IMR-90 (cell line): ENCODE measurements around the gene RET. TPM values are rescaled to one million over a fixed set of nuclear protein-coding genes. Genes with fewer than 3 reads are reported as not detected.

Experiments
- ATAC-seq: fragments of 200-7000 bp; cut with Tn5 transposase; 2 replicates; pipeline ENCODE4 v1.9.1; 2020; ENCODE audit warnings: low read depth, mild to moderate bottlenecking, moderate library complexity
- BruUV-seq: library from RNA; stranded (reverse); fragments of 400-500 nt; replicated peaks from 2 replicates; lab custom pipeline; 2021; lab: Mats Ljungman, UMichigan
- CTCF ChIA-PET: fragments of 300-600 bp; formaldehyde crosslinking; extraction: SDS; loops from one replicate; lab custom pipeline; 2021; ENCODE audit warnings: antibody characterized with exemption; lab: Yijun Ruan, JAX
- POLR2A ChIA-PET: fragments of 300-600 bp; sonication (Branson Sonifier 250); formaldehyde crosslinking; loops from one replicate; lab custom pipeline; 2022; ENCODE audit warnings: antibody characterized with exemption; ENCODE audit not compliant: unreplicated experiment; lab: Charles Lee
- DNase-seq: peaks from one replicate; pipeline ENCODE4 v3.0.0; 2013
- H2AFZ ChIP-seq: replicated peaks from 2 replicates; pipeline ENCODE3; 2013; ENCODE audit warnings: low read length, mild to moderate bottlenecking; ENCODE audit not compliant: poor library complexity
- H2AK5ac ChIP-seq: 2 replicates; pipeline ENCODE4 v1.6.1; 2013; ENCODE audit warnings: low read depth, low read length, inconsistent platforms
- H2AK9ac ChIP-seq: replicated peaks from 2 replicates; pipeline ENCODE3; 2013; ENCODE audit warnings: mild to moderate bottlenecking, low read depth, low read length, moderate library complexity; ENCODE audit not compliant: poor library complexity
- H2BK120ac ChIP-seq: 2 replicates; pipeline ENCODE4 v1.6.1; 2013; ENCODE audit warnings: low read depth, low read length, inconsistent platforms
- H2BK15ac ChIP-seq: 3 replicates; pipeline ENCODE4 v1.6.1; 2013; ENCODE audit warnings: low read depth, low read length, inconsistent platforms
- H2BK20ac ChIP-seq: 2 replicates; pipeline ENCODE4 v1.6.1; 2013; ENCODE audit warnings: low read depth, mild to moderate bottlenecking, inconsistent platforms, low read length, moderate library complexity
- H2BK5ac ChIP-seq: 2 replicates; pipeline ENCODE4 v1.6.1; 2013; ENCODE audit warnings: mild to moderate bottlenecking, low read depth, low read length, inconsistent platforms; ENCODE audit not compliant: poor library complexity, severe bottlenecking
- H3K14ac ChIP-seq: replicated peaks from 2 replicates; pipeline ENCODE4 v1.6.1; 2013; ENCODE audit warnings: low read depth, low read length, inconsistent platforms
- H3K18ac ChIP-seq: 2 replicates; pipeline ENCODE4 v1.6.1; 2013; ENCODE audit warnings: low read depth, low read length, control low read depth
- H3K23ac ChIP-seq: 2 replicates; pipeline ENCODE4 v1.6.1; 2013; ENCODE audit warnings: low read depth, low read length, inconsistent platforms
- H3K27ac ChIP-seq: 2 replicates; pipeline ENCODE4 v1.5.1; 2013; ENCODE audit warnings: mild to moderate bottlenecking, control low read depth, low read length; ENCODE audit not compliant: insufficient read depth
- H3K27me3 ChIP-seq: 2 replicates; pipeline ENCODE4 v1.6.1; 2013; ENCODE audit warnings: low read length; ENCODE audit not compliant: control insufficient read depth, insufficient read depth
- H3K36me3 ChIP-seq: 2 replicates; pipeline ENCODE4 v1.6.1; 2013; ENCODE audit warnings: low read length, mixed read lengths; ENCODE audit not compliant: control insufficient read depth, insufficient read depth
- H3K4ac ChIP-seq: 2 replicates; pipeline ENCODE4 v1.6.1; 2013; ENCODE audit warnings: low read depth, low read length, inconsistent platforms
- H3K4me1 ChIP-seq: 2 replicates; pipeline ENCODE4 v1.6.1; 2013; ENCODE audit warnings: low read length, mixed read lengths; ENCODE audit not compliant: control insufficient read depth, insufficient read depth
- H3K4me2 ChIP-seq: 2 replicates; pipeline ENCODE4 v1.6.1; 2013; ENCODE audit warnings: low read depth, mild to moderate bottlenecking, control low read depth, low read length, moderate library complexity
- H3K4me3 ChIP-seq: 2 replicates; pipeline ENCODE4 v1.5.1; 2013; ENCODE audit warnings: low read depth, mild to moderate bottlenecking, control low read depth, low read length, moderate library complexity; ENCODE audit not compliant: insufficient read depth
- H3K56ac ChIP-seq: 2 replicates; pipeline ENCODE4 v1.6.1; 2013; ENCODE audit warnings: low read length, inconsistent platforms; ENCODE audit not compliant: insufficient read depth; ENCODE audit errors: extremely low read depth
- H3K79me1 ChIP-seq, 2 experiments: 2 replicates each; pipeline ENCODE4 v1.6.1; 2013; ENCODE audit warnings: low read length in 2 of 2, inconsistent platforms in 1 of 2, low read depth in 1 of 2
- H3K9ac ChIP-seq: 2 replicates; pipeline ENCODE4 v1.6.1; 2013; ENCODE audit warnings: low read depth, low read length, control low read depth
- H3K9me1 ChIP-seq: 2 replicates; pipeline ENCODE4 v1.6.1; 2013; ENCODE audit warnings: low read length, inconsistent platforms; ENCODE audit not compliant: insufficient read depth
- H3K9me3 ChIP-seq: 2 replicates; pipeline ENCODE4 v1.6.1; 2013; ENCODE audit warnings: low read length; ENCODE audit not compliant: control insufficient read depth, insufficient read depth
- H4K20me1 ChIP-seq: 2 replicates; pipeline ENCODE4 v1.6.1; 2013; ENCODE audit warnings: low read length, inconsistent platforms; ENCODE audit not compliant: insufficient read depth
- H4K5ac ChIP-seq: 2 replicates; pipeline ENCODE4 v1.6.1; 2013; ENCODE audit warnings: mild to moderate bottlenecking, low read depth, low read length, control low read depth
- H4K8ac ChIP-seq, 2 experiments: 2 replicates each; pipeline ENCODE4 v1.6.1; 2013; ENCODE audit warnings: low read depth in 2 of 2, low read length in 2 of 2, control low read depth in 1 of 2, inconsistent platforms in 1 of 2
- H4K91ac ChIP-seq: 2 replicates; pipeline ENCODE4 v1.6.1; 2013; ENCODE audit warnings: low read depth, low read length, inconsistent platforms; ENCODE audit not compliant: insufficient read depth
- BHLHE40 ChIP-seq: fragments of 150-350 bp; IDR thresholded peaks from 2 replicates; pipeline ENCODE4 v1.6.1; 2016; ENCODE audit warnings: mild to moderate bottlenecking, low read depth, low read length
- CEBPB ChIP-seq: IDR thresholded peaks from 2 replicates; pipeline ENCODE4 v1.6.1; 2012; ENCODE audit warnings: low read depth, low read length, improper control_type of control experiment
- CHD1 ChIP-seq: IDR thresholded peaks from 2 replicates; pipeline ENCODE4 v1.6.1; 2012; ENCODE audit warnings: low read depth, low read length, improper control_type of control experiment
- CTCF ChIP-seq: conservative IDR thresholded peaks from 2 replicates; pipeline ENCODE4 v1.5.1; 2012; ENCODE audit warnings: mild to moderate bottlenecking, low read depth, low read length, improper control_type of control experiment
- ELK1 ChIP-seq: fragments of 150-350 bp; IDR thresholded peaks from 2 replicates; pipeline ENCODE4 v1.6.1; 2016; ENCODE audit warnings: low read depth, mild to moderate bottlenecking, low read length, moderate library complexity, borderline replicate concordance
- FOS ChIP-seq: fragments of 150-350 bp; IDR thresholded peaks from 2 replicates; pipeline ENCODE4 v1.6.1; 2016; ENCODE audit warnings: low read depth, low read length
- MAFK ChIP-seq: IDR thresholded peaks from 2 replicates; pipeline ENCODE4 v1.6.1; 2012; ENCODE audit warnings: low read depth, low read length, improper control_type of control experiment
- MAZ ChIP-seq: IDR thresholded peaks from 2 replicates; pipeline ENCODE4 v1.6.1; 2012; ENCODE audit warnings: low read depth, mild to moderate bottlenecking, low read length, improper control_type of control experiment, moderate library complexity, borderline replicate concordance
- POLR2A ChIP-seq: IDR thresholded peaks from 2 replicates; pipeline ENCODE4 v1.6.1; 2012; ENCODE audit warnings: mild to moderate bottlenecking, low read depth, low read length
- RAD21 ChIP-seq: IDR thresholded peaks from 2 replicates; pipeline ENCODE4 v1.6.1; 2012; ENCODE audit warnings: low read length, improper control_type of control experiment
- RCOR1 ChIP-seq: IDR thresholded peaks from 2 replicates; pipeline ENCODE4 v1.6.1; 2012; ENCODE audit warnings: mild to moderate bottlenecking, low read length, improper control_type of control experiment; ENCODE audit not compliant: insufficient replicate concordance
- RFX5 ChIP-seq: IDR thresholded peaks from 2 replicates; pipeline ENCODE4 v1.8.0; 2012; ENCODE audit warnings: low read depth, mild to moderate bottlenecking, low read length, moderate library complexity
- WGBS, 2 experiments: methylation state at CpG; one replicate each; pipeline versions ENCODE4 v1.1.5 to v1.1.7; 2013; ENCODE audit warnings: missing lambda C conversion rate in 2 of 2; ENCODE audit not compliant: insufficient read length in 1 of 2; ENCODE audit errors: extremely low coverage in 2 of 2; 5-methylcytosine and 5-hydroxymethylcytosine counted together
- dilution Hi-C: fragments of 300-500 bp; cut with HindIII; formaldehyde crosslinking; loops from one replicate; pipeline ENCODE4 v1.14.3; 2018; ENCODE audit warnings: low sequenced_read_pairs; ENCODE audit not compliant: unreplicated experiment
- in situ Hi-C: fragments of 300-500 bp; cut with MboI; formaldehyde crosslinking; loops from 3 replicates; pipeline ENCODE4 v1.14.3; 2019; ENCODE audit warnings: low sequenced_read_pairs, inconsistent platforms, mixed read lengths
- intact Hi-C: fragments of 100-400 bp; cut with micrococcal nuclease; formaldehyde crosslinking; loops from 2 replicates; pipeline ENCODE4 v1.10.0; 2022
- polyA plus RNA-seq, 3 experiments: library from polyadenylated mRNA; depleted of rRNA; stranded (reverse); fragments of >200 nt; gene quantifications; 2 replicates each; pipeline ENCODE4 v1.2.3, GENCODE V29; 2012; ENCODE audit warnings: low replicate concordance in 1 of 3
- total RNA-seq: library from RNA; depleted of rRNA; stranded (reverse); fragments of >200 nt; gene quantifications from 2 replicates; pipeline ENCODE4 v1.2.3, GENCODE V29; 2012
- TF ChIP-seq, protein P1 (sequence below): fragments of 150-350 bp; IDR thresholded peaks from 2 replicates; pipeline ENCODE4 v1.6.1; 2017; ENCODE audit warnings: mild to moderate bottlenecking, antibody characterized with exemption, low read length, low read depth

RET gene
- total and polyA plus RNA-seq, 2 of the 4 experiments (the other 2 are of a cell fraction) = 0.10 to 0.18 TPM

- BruUV-seq = no TSS peak
- TF ChIP-seq RAD21 (no peak), CEBPB (no peak), POLR2A (no peak), MAZ (no peak), CHD1 (no peak), FOS (no peak), BHLHE40 (no peak), ELK1 (no peak), CTCF (no peak), MAFK (no peak), RFX5 (no peak), RCOR1 (no peak)
- TF ChIP-seq, protein P1, sequence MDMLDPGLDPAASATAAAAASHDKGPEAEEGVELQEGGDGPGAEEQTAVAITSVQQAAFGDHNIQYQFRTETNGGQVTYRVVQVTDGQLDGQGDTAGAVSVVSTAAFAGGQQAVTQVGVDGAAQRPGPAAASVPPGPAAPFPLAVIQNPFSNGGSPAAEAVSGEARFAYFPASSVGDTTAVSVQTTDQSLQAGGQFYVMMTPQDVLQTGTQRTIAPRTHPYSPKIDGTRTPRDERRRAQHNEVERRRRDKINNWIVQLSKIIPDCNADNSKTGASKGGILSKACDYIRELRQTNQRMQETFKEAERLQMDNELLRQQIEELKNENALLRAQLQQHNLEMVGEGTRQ = no peak
- Histone ChIP-seq H2BK15ac (no peak overlapping the region), H2BK120ac (no peak overlapping the region), H3K9me3 (no peaks in the 10 kb centered on the region), H3K36me3 (no peaks in the 10 kb centered on the region), H3K4me1 (no peaks in the 10 kb centered on the region), H3K9me1 (no peaks in the 10 kb centered on the region), H2BK5ac (no peak overlapping the region), H3K4me2 (no peak overlapping the region), H2AFZ (no peak overlapping the region), H3K9ac (no peak overlapping the region), H4K20me1 (no peaks in the 10 kb centered on the region), H3K4ac (no peak overlapping the region), H3K27me3 (no peaks in the 10 kb centered on the region; the same call in 1 of the 2 replicates), H3K18ac (no peak overlapping the region), H4K5ac (no peak overlapping the region), H3K23ac (no peak overlapping the region), H3K14ac (no peak overlapping the region), H2AK9ac (no peak overlapping the region), H2BK20ac (no peak overlapping the region), H3K56ac (no peak overlapping the region), H4K8ac (no peak overlapping the region), H4K91ac (no peak overlapping the region), H2AK5ac (no peak overlapping the region), H3K27ac (no peak overlapping the region), H3K79me1 (no peaks in the 10 kb centered on the region), H3K4me3 (no peak overlapping the region)
- intact Hi-C loops = no loop called here
- ATAC-seq (no peak), DNase-seq (no peak)
- WGBS, 2 experiments = 0% methylated on average over 1 of the region's 6 CpGs; no CpG with 5 or more reads in 1 of the 2 experiments
- dilution Hi-C loops = no loop called here
- ChIA-PET CTCF (no interaction called here), POLR2A (no interaction called here)
- in situ Hi-C loops = no loop called here
Measured at GRCh38 chr10:43037440-43037839, 39.4 kb upstream of the RET start.
